Neural cell (in vitro differentiated cells): Measurements from ENCODE around the gene CHEK1. TPM values are rescaled to one million over a fixed set of nuclear protein-coding genes. Genes with fewer than 3 reads are reported as not detected.

ENCODE experiments used
- H2AFZ ChIP-seq: fragments of 200-600, 300-800 bp; sonication (generic), shearing (Covaris generic); 2 replicates; pipeline ENCODE4 v1.6.0; 2014; ENCODE audit warnings: low read depth, mild to moderate bottlenecking, antibody characterized with exemption, low read length, moderate library complexity
- H3F3A ChIP-seq: fragments of 200-600 bp; shearing (Covaris generic); 2 replicates; pipeline ENCODE4 v1.6.1; 2016; ENCODE audit warnings: mild to moderate bottlenecking, moderate library complexity, mixed read lengths, antibody characterized with exemption, low read length; ENCODE audit not compliant: insufficient read depth, poor library complexity, severe bottlenecking
- H3K27ac ChIP-seq: fragments of 200-600, 300-800 bp; sonication (generic), shearing (Covaris generic); 2 replicates; pipeline ENCODE4 v1.5.1; 2014; ENCODE audit warnings: mild to moderate bottlenecking, low read length, moderate library complexity
- H3K27me3 ChIP-seq: fragments of 300-800, 200-600 bp; sonication (generic), shearing (Covaris generic); 2 replicates; pipeline ENCODE4 v1.6.0; 2014; ENCODE audit warnings: mild to moderate bottlenecking, low read depth, low read length, moderate library complexity; ENCODE audit not compliant: insufficient read depth
- H3K36me3 ChIP-seq: fragments of 300-800, 200-600 bp; sonication (generic), shearing (Covaris generic); 2 replicates; pipeline ENCODE4 v1.5.1; 2014; ENCODE audit warnings: mild to moderate bottlenecking, antibody characterized with exemption, low read length, moderate library complexity; ENCODE audit not compliant: insufficient read depth
- H3K4me2 ChIP-seq: fragments of 300-800, 200-600 bp; sonication (generic), shearing (Covaris generic); 2 replicates; pipeline ENCODE4 v1.6.0; 2014; ENCODE audit warnings: mild to moderate bottlenecking, low read length
- H3K4me3 ChIP-seq: fragments of 300-800, 200-600 bp; sonication (generic), shearing (Covaris generic); 2 replicates; pipeline ENCODE4 v1.5.1; 2014; ENCODE audit warnings: mild to moderate bottlenecking, low read length, moderate library complexity
- H3K79me2 ChIP-seq: fragments of 200-600 bp; shearing (Covaris generic); replicated peaks from 2 replicates; pipeline ENCODE4 v1.6.0; 2014; ENCODE audit warnings: mild to moderate bottlenecking, low read length, moderate library complexity; ENCODE audit not compliant: insufficient read depth
- H3K9ac ChIP-seq: fragments of 300-800, 200-600 bp; sonication (generic), shearing (Covaris generic); 2 replicates; pipeline ENCODE4 v1.6.1; 2016; ENCODE audit warnings: mild to moderate bottlenecking, low read length, mixed read lengths
- H3K9me2 ChIP-seq: fragments of 200-600 bp; shearing (Covaris generic); 2 replicates; pipeline ENCODE4 v1.6.1; 2016; ENCODE audit warnings: mild to moderate bottlenecking, low read length, mixed read lengths; ENCODE audit not compliant: insufficient read depth
- H3K9me3 ChIP-seq: fragments of 200-600, 300-800 bp; sonication (generic), shearing (Covaris generic); 2 replicates; pipeline ENCODE4 v1.6.1; 2016; ENCODE audit warnings: mild to moderate bottlenecking, mixed run types, low read length, moderate library complexity, mixed read lengths
- H4K20me1 ChIP-seq: fragments of 200-600 bp; shearing (Covaris generic); 2 replicates; pipeline ENCODE4 v1.6.1; 2016; ENCODE audit warnings: mild to moderate bottlenecking, mixed run types; ENCODE audit not compliant: insufficient read depth
- EP300 ChIP-seq: fragments of 450-650 bp; conservative IDR thresholded peaks from 2 replicates; pipeline ENCODE4 v1.6.1; 2014; ENCODE audit warnings: antibody characterized with exemption, mild to moderate bottlenecking, moderate library complexity; ENCODE audit not compliant: poor library complexity, severe bottlenecking
- EZH2 ChIP-seq: fragments of 200-600, 300-800 bp; shearing (Covaris generic), sonication (generic); IDR thresholded peaks from 2 replicates; pipeline ENCODE4 v1.6.1; 2014; ENCODE audit warnings: antibody characterized with exemption, low read length, borderline replicate concordance, mild to moderate bottlenecking; ENCODE audit not compliant: insufficient read depth, poor library complexity, severe bottlenecking
- MXI1 ChIP-seq: fragments of 450-650 bp; conservative IDR thresholded peaks from 2 replicates; pipeline ENCODE4 v1.6.1; 2014; ENCODE audit warnings: antibody characterized with exemption, mild to moderate bottlenecking; ENCODE audit not compliant: poor library complexity, severe bottlenecking
- POLR2AphosphoS5 ChIP-seq: IDR thresholded peaks from 2 replicates; pipeline ENCODE4 v1.6.1; 2012
- RAD21 ChIP-seq: fragments of 450-650 bp; conservative IDR thresholded peaks from 2 replicates; pipeline ENCODE4 v1.6.1; 2014; ENCODE audit warnings: antibody characterized with exemption, mild to moderate bottlenecking, moderate library complexity
- SMC3 ChIP-seq: fragments of 450-650 bp; conservative IDR thresholded peaks from 2 replicates; pipeline ENCODE4 v1.6.1; 2014; ENCODE audit warnings: antibody characterized with exemption, mild to moderate bottlenecking, moderate library complexity; ENCODE audit not compliant: poor library complexity
- TAF1 ChIP-seq: IDR thresholded peaks from 2 replicates; pipeline ENCODE4 v1.6.1; 2012; ENCODE audit warnings: low read depth
- polyA plus RNA-seq: library from polyadenylated mRNA; depleted of rRNA; stranded (reverse); fragments of >200 nt; gene quantifications from 2 replicates; pipeline ENCODE4 v1.2.3, GENCODE V29; 2014
- TF ChIP-seq, protein P1 (sequence below): fragments of 450-650 bp; IDR thresholded peaks from 2 replicates; pipeline ENCODE4 v1.5.1; 2014; ENCODE audit warnings: antibody characterized with exemption, mild to moderate bottlenecking, moderate library complexity; ENCODE audit not compliant: poor library complexity, severe bottlenecking
- TF ChIP-seq, protein P2 (sequence below): IDR thresholded peaks from 2 replicates; pipeline ENCODE4 v1.6.1; 2012; ENCODE audit warnings: borderline replicate concordance

Gene CHEK1
- polyA plus RNA-seq, 1 donor from 2014 or later = 33.0 TPM

DNA sequence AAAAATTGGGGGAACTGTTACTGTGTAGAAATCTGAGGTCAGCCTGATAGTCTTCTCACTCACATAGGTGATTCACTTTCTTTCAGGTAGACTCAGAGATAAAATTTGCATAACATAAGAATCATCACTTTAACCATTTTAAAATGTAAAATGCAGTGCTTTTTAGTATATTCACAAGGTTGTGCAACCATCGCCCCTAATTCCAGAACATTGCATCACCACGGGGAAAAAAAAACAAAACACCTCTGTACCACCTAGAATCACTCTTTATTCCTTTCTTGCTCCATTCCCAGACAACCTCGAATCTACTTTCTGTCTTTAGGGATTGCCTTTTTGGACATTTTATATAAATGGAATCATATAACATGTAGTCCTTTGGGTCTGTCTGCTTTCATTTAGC lies 20.9 kb downstream of the CHEK1 start:
- H3K79me2 ChIP-seq = no peaks in the 10 kb centered on the region

DNA sequence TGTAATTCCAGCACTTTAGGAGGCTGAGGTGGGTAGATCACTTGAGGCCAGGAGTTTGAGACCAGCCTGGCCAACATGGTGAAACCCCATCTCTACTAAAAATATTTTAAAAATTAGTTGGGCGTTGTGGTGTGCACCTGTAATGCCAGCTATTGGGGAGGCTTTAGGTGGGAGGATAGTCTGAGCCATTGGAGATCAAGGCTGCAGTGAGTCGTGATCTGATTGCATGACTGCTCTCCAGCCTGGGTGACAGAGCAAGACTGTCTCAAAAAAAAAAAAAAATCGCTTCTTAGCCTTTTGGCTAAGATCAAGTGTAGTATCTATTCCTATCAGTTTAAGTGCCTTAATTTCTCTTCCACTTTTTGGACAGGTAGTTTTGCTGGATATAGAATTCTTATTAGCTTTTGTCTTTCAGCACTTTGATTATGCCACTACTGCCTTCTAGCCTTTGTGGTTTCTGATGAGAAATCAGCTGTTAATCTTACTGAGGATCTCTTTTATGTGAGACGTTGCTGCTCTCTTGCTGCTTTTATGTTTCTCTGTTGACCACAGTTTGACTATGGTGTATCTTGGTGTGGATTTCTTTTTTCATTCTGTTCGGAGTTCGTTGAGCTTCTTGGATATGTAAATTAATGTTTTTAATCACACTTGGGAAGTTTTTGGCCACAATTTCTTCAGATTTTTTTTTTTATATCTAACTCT lies 24.7 kb downstream of the CHEK1 start:
- H3K9me3 ChIP-seq = no peaks in the 10 kb centered on the region
- no peaks in the 10 kb centered on the region for H3K9me2 ChIP-seq
- no peaks in the 10 kb centered on the region for H3F3A ChIP-seq
- no peak overlapping the region for H3K9ac ChIP-seq
- no peak overlapping the region for H3K4me2 ChIP-seq
- no peaks in the 10 kb centered on the region for H3K27me3 ChIP-seq
- no peak for TF ChIP-seq SMC3
- TF ChIP-seq, protein P1, sequence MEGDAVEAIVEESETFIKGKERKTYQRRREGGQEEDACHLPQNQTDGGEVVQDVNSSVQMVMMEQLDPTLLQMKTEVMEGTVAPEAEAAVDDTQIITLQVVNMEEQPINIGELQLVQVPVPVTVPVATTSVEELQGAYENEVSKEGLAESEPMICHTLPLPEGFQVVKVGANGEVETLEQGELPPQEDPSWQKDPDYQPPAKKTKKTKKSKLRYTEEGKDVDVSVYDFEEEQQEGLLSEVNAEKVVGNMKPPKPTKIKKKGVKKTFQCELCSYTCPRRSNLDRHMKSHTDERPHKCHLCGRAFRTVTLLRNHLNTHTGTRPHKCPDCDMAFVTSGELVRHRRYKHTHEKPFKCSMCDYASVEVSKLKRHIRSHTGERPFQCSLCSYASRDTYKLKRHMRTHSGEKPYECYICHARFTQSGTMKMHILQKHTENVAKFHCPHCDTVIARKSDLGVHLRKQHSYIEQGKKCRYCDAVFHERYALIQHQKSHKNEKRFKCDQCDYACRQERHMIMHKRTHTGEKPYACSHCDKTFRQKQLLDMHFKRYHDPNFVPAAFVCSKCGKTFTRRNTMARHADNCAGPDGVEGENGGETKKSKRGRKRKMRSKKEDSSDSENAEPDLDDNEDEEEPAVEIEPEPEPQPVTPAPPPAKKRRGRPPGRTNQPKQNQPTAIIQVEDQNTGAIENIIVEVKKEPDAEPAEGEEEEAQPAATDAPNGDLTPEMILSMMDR = no peak
- no peak for TF ChIP-seq TAF1
- no peak for TF ChIP-seq RAD21
- TF ChIP-seq, protein P2, sequence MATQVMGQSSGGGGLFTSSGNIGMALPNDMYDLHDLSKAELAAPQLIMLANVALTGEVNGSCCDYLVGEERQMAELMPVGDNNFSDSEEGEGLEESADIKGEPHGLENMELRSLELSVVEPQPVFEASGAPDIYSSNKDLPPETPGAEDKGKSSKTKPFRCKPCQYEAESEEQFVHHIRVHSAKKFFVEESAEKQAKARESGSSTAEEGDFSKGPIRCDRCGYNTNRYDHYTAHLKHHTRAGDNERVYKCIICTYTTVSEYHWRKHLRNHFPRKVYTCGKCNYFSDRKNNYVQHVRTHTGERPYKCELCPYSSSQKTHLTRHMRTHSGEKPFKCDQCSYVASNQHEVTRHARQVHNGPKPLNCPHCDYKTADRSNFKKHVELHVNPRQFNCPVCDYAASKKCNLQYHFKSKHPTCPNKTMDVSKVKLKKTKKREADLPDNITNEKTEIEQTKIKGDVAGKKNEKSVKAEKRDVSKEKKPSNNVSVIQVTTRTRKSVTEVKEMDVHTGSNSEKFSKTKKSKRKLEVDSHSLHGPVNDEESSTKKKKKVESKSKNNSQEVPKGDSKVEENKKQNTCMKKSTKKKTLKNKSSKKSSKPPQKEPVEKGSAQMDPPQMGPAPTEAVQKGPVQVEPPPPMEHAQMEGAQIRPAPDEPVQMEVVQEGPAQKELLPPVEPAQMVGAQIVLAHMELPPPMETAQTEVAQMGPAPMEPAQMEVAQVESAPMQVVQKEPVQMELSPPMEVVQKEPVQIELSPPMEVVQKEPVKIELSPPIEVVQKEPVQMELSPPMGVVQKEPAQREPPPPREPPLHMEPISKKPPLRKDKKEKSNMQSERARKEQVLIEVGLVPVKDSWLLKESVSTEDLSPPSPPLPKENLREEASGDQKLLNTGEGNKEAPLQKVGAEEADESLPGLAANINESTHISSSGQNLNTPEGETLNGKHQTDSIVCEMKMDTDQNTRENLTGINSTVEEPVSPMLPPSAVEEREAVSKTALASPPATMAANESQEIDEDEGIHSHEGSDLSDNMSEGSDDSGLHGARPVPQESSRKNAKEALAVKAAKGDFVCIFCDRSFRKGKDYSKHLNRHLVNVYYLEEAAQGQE = no peak
- TF ChIP-seq EZH2 = no peak
- TF ChIP-seq MXI1 = no peak
- no peak overlapping the region for H3K27ac ChIP-seq
- no peak overlapping the region for H3K4me3 ChIP-seq
- no peaks in the 10 kb centered on the region for H3K79me2 ChIP-seq
- H2AFZ ChIP-seq = no peak overlapping the region
- H3K36me3 ChIP-seq = no peaks in the 10 kb centered on the region
- H4K20me1 ChIP-seq = no peaks in the 10 kb centered on the region

More for the DNA sequence above, 20.9 kb downstream of the CHEK1 start:
- Histone ChIP-seq H3K9ac (no peak overlapping the region), H3K27me3 (no peaks in the 10 kb centered on the region), H3K9me3 (no peaks in the 10 kb centered on the region), H3K36me3 (no peaks in the 10 kb centered on the region), H3K4me2 (no peak overlapping the region), H4K20me1 (no peaks in the 10 kb centered on the region), H3K27ac (no peak overlapping the region), H3F3A (no peaks in the 10 kb centered on the region), H3K4me3 (no peak overlapping the region), H3K9me2 (no peaks in the 10 kb centered on the region), H2AFZ (no peak overlapping the region)
- no peak for TF ChIP-seq TAF1
- no peak for TF ChIP-seq POLR2AphosphoS5
- TF ChIP-seq, protein P2 = no peak
- TF ChIP-seq, protein P1 = no peak
- TF ChIP-seq EP300 = no peak
- TF ChIP-seq RAD21 = no peak
- TF ChIP-seq MXI1 = no peak
- no peak for TF ChIP-seq SMC3
- no peak for TF ChIP-seq EZH2
